IgD-negative memory B cell (primary cell): Measurements from ENCODE around the gene GSTM2. TPM values are rescaled to one million over a fixed set of nuclear protein-coding genes. Genes with fewer than 3 reads are reported as not detected.

Source experiments
- H3K27ac Mint-ChIP-seq, 3 donors: one replicate each; pipeline ENCODE4 v1.8.0; 2020 to 2022; ENCODE audit warnings: mild to moderate bottlenecking in 3 of 3, mixed read lengths in 3 of 3, moderate library complexity in 1 of 3
- H3K27me3 Mint-ChIP-seq: one replicate; pipeline ENCODE4 v1.8.0; 2021; ENCODE audit warnings: mixed read lengths
- H3K36me3 Mint-ChIP-seq: one replicate; pipeline ENCODE4 v1.8.0; 2020; ENCODE audit warnings: mild to moderate bottlenecking, mixed read lengths
- H3K4me1 Mint-ChIP-seq, 3 donors: one replicate each; pipeline ENCODE4 v1.8.0; 2020 to 2022; ENCODE audit warnings: mixed read lengths in 3 of 3, mild to moderate bottlenecking in 1 of 3
- H3K4me3 Mint-ChIP-seq, 4 donors: one replicate each; pipeline ENCODE4 v1.8.0; 2020 to 2022; ENCODE audit warnings: mild to moderate bottlenecking in 4 of 4, mixed read lengths in 4 of 4, moderate library complexity in 3 of 4
- H3K9me3 Mint-ChIP-seq, 3 donors: one replicate each; pipeline ENCODE4 v1.8.0; 2020 to 2021; ENCODE audit warnings: mixed read lengths in 3 of 3, mild to moderate bottlenecking in 1 of 3
- polyA plus RNA-seq: library from polyadenylated mRNA; unstranded; fragments of 300-500 nt; fragmentation: Illumina TruSeq; gene quantifications from one replicate; pipeline ENCODE4 v1.2.3, GENCODE V29; 2021

GSTM2 gene
- polyA plus RNA-seq, 1 donor from 2014 or later = 11.6 TPM

- peak overlapping the region; percentile 63 to 79 (median 73) for H3K27ac Mint-ChIP-seq
- peak overlapping the region in 1 of 4 donors; percentile 80 for H3K4me3 Mint-ChIP-seq
- H3K27me3 Mint-ChIP-seq = no peaks in the 10 kb centered on the region
- peaks cover 16 to 33% (median 28%) of the 10 kb centered on the region in 3 donors for H3K4me1 Mint-ChIP-seq
- H3K36me3 Mint-ChIP-seq = peaks cover 8% of the 10 kb centered on the region
- no peaks in the 10 kb centered on the region for H3K9me3 Mint-ChIP-seq
These were observed 42.0 kb upstream of the GSTM2 start for GRCh38 chr1:109625601-109626560.

- Mint-ChIP-seq H3K27ac (peak overlapping the region; percentile 55 to 73 (median 63)), H3K9me3 (no peaks in the 10 kb centered on the region), H3K4me1 (peaks cover 16 to 28% (median 26%) of the 10 kb centered on the region in 3 donors), H3K36me3 (peaks cover 8% of the 10 kb centered on the region), H3K4me3 (no peak overlapping the region), H3K27me3 (no peaks in the 10 kb centered on the region)
These were observed 41.0 kb upstream of the GSTM2 start for GRCh38 chr1:109626682-109627408.

DNA sequence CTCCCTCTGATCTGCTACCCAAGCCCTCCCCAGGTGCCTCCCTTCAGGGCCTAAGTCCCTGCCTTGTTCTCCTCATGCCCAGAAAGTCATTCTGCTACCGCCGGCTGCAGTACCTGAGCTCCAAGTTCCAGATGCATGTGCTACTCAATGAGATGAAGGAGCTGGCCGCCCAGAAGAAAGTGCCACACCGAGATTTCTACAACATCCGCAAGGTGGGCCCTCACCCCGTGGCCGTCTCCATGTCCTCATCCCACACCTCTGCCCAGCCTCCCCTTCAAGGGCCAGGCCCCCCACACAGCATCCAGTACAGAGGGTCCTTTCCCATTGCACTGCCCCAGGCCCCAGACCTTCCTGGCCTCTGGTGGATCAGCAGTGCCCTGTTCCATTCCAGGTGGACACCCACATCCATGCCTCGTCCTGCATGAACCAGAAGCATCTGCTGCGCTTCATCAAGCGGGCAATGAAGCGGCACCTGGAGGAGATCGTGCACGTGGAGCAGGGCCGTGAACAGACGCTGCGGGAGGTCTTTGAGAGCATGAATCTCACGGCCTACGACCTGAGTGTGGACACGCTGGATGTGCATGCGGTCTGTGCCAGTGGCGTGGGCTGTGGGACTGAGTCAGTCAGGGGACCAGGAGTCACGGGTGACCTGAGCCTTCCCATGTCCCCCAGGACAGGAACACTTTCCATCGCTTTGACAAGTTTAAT lies 40.0 kb upstream of the GSTM2 start:
- Mint-ChIP-seq H3K4me3 (no peak overlapping the region), H3K27me3 (no peaks in the 10 kb centered on the region), H3K9me3 (no peaks in the 10 kb centered on the region), H3K27ac (peak overlapping the region in 1 of 3 donors; percentile 92), H3K36me3 (peaks cover 8% of the 10 kb centered on the region), H3K4me1 (peaks cover 11 to 19% (median 18%) of the 10 kb centered on the region in 3 donors)

DNA sequence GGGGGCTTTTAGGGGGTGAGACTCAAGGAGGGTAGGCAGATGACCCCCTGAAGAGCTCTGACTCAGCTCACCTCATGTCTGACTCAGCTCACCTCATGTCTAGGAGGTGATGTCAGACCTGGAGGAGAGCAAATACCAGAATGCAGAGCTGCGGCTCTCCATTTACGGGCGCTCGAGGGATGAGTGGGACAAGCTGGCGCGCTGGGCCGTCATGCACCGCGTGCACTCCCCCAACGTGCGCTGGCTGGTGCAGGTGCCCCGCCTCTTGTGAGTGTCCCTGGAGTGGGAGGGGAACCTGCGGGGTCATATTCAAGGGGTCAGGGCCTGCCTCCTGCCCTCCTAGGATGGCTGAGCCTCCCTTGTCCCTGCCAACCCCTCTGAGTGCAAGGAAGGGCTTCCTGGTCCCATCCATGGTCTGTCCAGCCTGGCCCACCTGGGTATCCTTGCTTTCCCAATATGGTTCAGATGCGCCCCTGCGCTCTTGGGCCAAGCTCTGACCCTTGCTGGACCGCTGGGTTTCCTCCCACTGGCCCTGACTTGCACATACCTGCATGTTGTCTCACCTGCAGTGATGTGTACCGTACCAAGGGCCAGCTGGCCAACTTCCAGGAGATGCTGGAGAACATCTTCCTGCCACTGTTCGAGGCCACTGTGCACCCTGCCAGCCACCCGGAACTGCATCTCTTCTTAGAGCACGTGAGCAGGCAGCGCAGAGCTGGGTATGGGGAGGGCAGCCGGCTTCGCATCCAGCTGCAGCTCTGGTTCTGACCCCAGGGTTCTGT lies 39.1 kb upstream of the GSTM2 start:
- Mint-ChIP-seq H3K36me3 (peaks cover 8% of the 10 kb centered on the region), H3K27me3 (no peaks in the 10 kb centered on the region), H3K9me3 (no peaks in the 10 kb centered on the region), H3K27ac (peak overlapping the region in 1 of 3 donors; percentile 92), H3K4me1 (peaks cover 3 to 13% (median 9%) of the 10 kb centered on the region in 3 donors), H3K4me3 (no peak overlapping the region)

- peak overlapping the region in 1 of 3 donors; percentile 92 for H3K27ac Mint-ChIP-seq
- no peaks in the 10 kb centered on the region for H3K9me3 Mint-ChIP-seq
- H3K4me3 Mint-ChIP-seq = no peak overlapping the region
- H3K36me3 Mint-ChIP-seq = peaks cover 8% of the 10 kb centered on the region
- no peaks in the 10 kb centered on the region for H3K27me3 Mint-ChIP-seq
- peaks cover 3 to 11% (median 5%) of the 10 kb centered on the region in 3 donors for H3K4me1 Mint-ChIP-seq
These were observed 38.4 kb upstream of the GSTM2 start for GRCh38 chr1:109629372-109630030.

DNA sequence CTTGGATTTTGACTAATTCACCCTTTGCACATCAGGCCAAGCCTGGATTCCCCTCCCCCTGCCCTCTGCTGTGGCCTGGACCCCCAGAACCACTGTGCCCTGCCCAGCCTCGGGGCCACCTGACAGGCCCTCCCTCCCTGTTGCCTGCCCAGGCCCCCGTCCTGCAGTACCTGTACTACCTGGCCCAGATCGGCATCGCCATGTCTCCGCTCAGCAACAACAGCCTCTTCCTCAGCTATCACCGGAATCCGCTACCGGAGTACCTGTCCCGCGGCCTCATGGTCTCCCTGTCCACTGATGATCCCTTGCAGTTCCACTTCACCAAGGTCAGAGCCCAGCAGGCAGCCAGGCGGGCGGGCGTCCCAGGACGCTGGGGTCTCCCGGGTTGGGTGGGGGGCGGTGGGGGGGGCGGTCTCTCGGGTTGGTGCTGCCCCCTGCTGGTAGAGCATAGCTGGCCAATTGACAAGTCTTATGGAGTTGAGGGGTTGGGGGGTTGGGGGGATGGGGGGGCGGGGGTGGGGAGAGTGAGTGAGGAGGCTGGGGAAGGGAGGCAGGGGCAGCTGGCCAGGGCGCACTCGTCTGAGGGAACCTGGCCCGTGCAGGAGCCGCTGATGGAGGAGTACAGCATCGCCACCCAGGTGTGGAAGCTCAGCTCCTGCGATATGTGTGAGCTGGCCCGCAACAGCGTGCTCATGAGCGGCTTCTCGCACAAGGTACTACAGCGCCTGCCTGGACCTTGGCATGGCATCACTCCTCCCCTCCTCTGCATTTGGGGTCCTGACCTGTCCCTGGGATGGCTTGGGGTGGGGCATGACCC lies 37.6 kb upstream of the GSTM2 start:
- H3K9me3 Mint-ChIP-seq = no peaks in the 10 kb centered on the region
- peaks cover 5 to 11% (median 7%) of the 10 kb centered on the region in 3 donors for H3K4me1 Mint-ChIP-seq
- H3K27me3 Mint-ChIP-seq = no peaks in the 10 kb centered on the region
- H3K4me3 Mint-ChIP-seq = no peak overlapping the region
- H3K36me3 Mint-ChIP-seq = peaks cover 7% of the 10 kb centered on the region
- no peak overlapping the region for H3K27ac Mint-ChIP-seq

DNA sequence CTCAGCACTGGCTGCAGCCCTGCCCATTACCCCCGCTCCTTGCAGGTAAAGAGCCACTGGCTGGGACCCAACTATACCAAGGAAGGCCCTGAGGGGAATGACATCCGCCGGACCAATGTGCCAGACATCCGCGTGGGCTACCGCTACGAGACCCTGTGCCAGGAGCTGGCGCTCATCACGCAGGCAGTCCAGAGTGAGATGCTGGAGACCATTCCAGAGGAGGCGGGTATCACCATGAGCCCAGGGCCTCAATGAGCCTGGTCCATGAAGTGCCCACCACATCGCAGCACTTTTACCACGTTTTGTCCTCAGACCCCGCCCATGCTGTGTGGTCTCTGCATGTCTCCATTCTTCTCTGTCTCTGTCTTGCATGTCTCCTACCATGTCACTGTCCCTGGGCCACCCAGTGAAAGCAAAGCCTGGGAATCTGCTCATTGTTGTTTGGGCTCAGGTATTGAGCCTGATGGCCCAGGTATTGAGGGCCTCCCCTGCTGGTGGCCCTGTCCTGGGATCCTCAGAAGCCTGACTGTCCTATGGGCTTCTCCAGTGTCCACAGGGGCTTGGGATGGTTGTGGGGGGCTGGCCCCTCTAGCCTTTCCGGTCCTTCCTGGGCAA lies 36.9 kb upstream of the GSTM2 start:
- peaks cover 5 to 13% (median 8%) of the 10 kb centered on the region in 3 donors for H3K4me1 Mint-ChIP-seq
- peak overlapping the region in 1 of 3 donors; percentile 7 for H3K27ac Mint-ChIP-seq
- H3K27me3 Mint-ChIP-seq = no peaks in the 10 kb centered on the region
- H3K36me3 Mint-ChIP-seq = peaks cover 3% of the 10 kb centered on the region
- no peaks in the 10 kb centered on the region for H3K9me3 Mint-ChIP-seq
- no peak overlapping the region for H3K4me3 Mint-ChIP-seq

DNA sequence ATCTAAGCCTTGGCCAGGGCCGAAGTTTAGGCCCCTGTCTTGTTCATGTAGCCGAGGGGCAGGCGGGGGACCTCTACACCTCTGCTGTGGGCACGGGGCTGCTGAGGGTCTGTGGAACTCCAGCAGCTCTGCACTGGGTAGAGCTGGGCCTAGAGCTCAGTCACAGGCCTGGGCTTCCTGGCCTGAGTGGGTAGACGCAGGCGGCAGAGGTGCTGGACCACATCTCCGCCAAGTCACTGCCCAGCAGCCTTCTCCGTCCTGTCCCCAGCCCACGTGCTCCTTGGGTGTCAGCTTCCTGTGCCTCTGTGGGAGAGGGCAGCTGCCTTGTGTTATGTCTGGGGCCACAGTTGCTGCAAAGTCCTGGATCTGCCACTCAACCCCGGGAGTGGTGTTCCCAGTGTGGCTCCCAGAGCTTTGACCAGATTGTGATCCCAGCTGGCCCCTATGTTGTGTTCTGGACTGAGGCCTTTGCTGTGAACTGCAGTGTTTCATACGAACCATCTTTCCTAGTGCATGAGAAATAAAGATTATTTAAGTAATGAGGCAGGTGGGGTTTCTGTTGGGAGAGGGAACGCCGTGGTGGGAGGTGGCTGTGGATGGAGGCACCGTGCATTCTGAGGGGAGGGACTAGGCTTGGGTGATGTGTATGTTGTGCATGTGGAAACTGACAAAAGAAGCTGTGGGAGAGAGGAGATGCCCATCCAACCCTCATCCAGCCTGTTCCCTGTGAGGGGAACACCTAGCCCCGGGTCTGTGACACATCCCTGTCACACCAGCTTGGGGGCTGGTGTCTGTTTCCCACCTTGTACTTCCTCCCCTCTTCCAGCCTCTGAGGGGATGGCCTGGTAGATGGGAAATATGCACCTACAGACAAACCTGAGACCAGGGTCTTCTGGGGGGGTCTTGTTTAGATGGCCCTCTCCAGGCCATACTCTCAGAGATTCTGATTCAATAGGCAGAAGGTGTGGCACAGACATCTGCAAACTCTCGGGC lies 36.0 kb upstream of the GSTM2 start:
- no peaks in the 10 kb centered on the region for H3K27me3 Mint-ChIP-seq
- no peak overlapping the region for H3K4me3 Mint-ChIP-seq
- H3K36me3 Mint-ChIP-seq = peaks cover 3% of the 10 kb centered on the region
- no peaks in the 10 kb centered on the region for H3K9me3 Mint-ChIP-seq
- peaks cover 5 to 13% (median 8%) of the 10 kb centered on the region in 3 donors for H3K4me1 Mint-ChIP-seq
- peak overlapping the region in 2 of 3 donors; percentile 7 to 57 for H3K27ac Mint-ChIP-seq

DNA sequence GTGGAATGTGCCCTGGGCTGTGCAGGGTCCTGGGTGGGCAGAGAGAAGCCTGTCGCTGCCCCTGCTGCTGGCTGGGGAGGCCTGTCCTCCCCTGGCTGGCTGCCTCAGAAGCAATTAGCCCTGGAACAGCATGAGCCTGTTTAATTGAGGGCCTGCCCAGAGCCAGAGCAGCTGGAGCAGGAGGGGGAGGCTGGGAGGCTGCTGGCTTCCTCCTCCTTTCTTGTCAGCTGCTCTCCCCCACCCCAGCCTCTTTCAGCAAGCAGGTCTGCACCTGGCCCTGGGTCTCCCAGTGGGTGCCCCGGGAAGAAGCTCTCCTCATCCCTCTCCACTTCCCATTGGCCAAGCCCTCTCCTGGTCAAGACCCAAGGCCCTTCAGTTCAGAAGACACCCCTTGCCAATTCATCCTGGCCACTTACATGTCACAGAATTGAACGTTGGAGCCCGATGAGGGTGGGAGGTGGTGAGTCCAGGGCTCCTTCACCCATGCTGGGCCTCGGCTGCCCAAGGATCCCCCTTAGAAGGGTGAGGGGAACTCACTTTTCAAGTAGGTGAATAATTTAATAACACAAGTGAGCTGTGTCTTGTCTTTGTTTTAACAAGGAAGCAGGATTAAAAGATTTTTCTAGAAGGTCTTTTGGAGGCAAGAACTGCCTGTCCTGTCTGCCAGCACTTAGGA lies 35.0 kb upstream of the GSTM2 start:
- peak overlapping the region in 1 of 3 donors; percentile 35 for H3K27ac Mint-ChIP-seq
- no peak overlapping the region for H3K4me3 Mint-ChIP-seq
- H3K27me3 Mint-ChIP-seq = no peaks in the 10 kb centered on the region
- H3K4me1 Mint-ChIP-seq = peaks cover 5 to 13% (median 8%) of the 10 kb centered on the region in 3 donors
- no peaks in the 10 kb centered on the region for H3K36me3 Mint-ChIP-seq
- H3K9me3 Mint-ChIP-seq = no peaks in the 10 kb centered on the region

DNA sequence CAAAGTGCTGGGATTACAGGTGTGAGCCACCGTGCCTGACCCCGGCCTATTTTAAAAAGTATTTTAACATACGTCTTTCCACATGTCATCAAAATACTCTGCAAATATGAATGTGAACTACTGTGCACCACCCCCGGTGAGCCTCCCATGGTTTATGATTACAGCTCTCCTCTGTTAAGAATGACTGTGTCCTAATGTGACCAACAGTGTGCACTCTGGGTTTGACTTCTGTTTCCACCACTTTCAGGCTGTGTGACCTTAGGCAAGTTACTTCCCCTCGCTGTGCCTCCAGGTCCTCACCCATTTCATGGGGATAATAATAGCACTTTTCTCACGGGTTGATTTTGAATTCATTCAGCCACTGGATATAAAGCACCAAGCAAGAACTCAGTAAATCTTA lies 33.6 kb upstream of the GSTM2 start:
- Mint-ChIP-seq H3K27ac (peak overlapping the region in 1 of 3 donors; percentile 19), H3K4me1 (peaks cover 5 to 13% (median 8%) of the 10 kb centered on the region in 3 donors), H3K4me3 (peak overlapping the region in 1 of 4 donors; percentile 76), H3K27me3 (no peaks in the 10 kb centered on the region), H3K9me3 (no peaks in the 10 kb centered on the region), H3K36me3 (no peaks in the 10 kb centered on the region)
